H9 (cell line): ENCODE measurements around the gene STN1. TPM values are rescaled to one million over a fixed set of nuclear protein-coding genes. Genes with fewer than 3 reads are reported as not detected.

Source experiments
- DNase-seq: peaks from one replicate; pipeline ENCODE4 v3.0.0-alpha.2; 2017
- H2AFZ ChIP-seq: one replicate; pipeline ENCODE4 v1.6.1; 2013; ENCODE audit warnings: mild to moderate bottlenecking, low read length, control low read depth, moderate library complexity
- H2AK5ac ChIP-seq: 2 replicates; pipeline ENCODE4 v1.6.1; 2013; ENCODE audit warnings: low read length, control low read depth, mixed read lengths; ENCODE audit not compliant: insufficient read length
- H2BK120ac ChIP-seq: one replicate; pipeline ENCODE4 v1.6.1; 2013; ENCODE audit warnings: low read depth, mild to moderate bottlenecking, low read length, control low read depth, inconsistent platforms; ENCODE audit not compliant: poor library complexity, severe bottlenecking
- H2BK12ac ChIP-seq: 2 replicates; pipeline ENCODE4 v1.6.1; 2013; ENCODE audit warnings: low read length, control low read depth, mixed read lengths, low read depth; ENCODE audit not compliant: insufficient read length
- H2BK15ac ChIP-seq: 2 replicates; pipeline ENCODE4 v1.6.1; 2013; ENCODE audit warnings: low read depth, low read length, control low read depth
- H2BK20ac ChIP-seq: one replicate; pipeline ENCODE4 v1.6.1; 2013; ENCODE audit warnings: low read depth, mild to moderate bottlenecking, low read length, control low read depth, inconsistent platforms; ENCODE audit not compliant: poor library complexity, severe bottlenecking
- H2BK5ac ChIP-seq: 2 replicates; pipeline ENCODE4 v1.6.1; 2013; ENCODE audit warnings: low read length, control low read depth, mixed read lengths; ENCODE audit not compliant: insufficient read length
- H3K14ac ChIP-seq: 2 replicates; pipeline ENCODE4 v1.6.1; 2013; ENCODE audit warnings: low read length, control low read depth; ENCODE audit not compliant: insufficient read depth
- H3K18ac ChIP-seq: 2 replicates; pipeline ENCODE4 v1.6.1; 2013; ENCODE audit warnings: low read depth, mild to moderate bottlenecking, mixed read lengths, low read length, control low read depth; ENCODE audit not compliant: insufficient read length
- H3K23ac ChIP-seq: 2 replicates; pipeline ENCODE4 v1.6.1; 2013; ENCODE audit warnings: low read length, control low read depth, mixed read lengths, low read depth; ENCODE audit not compliant: insufficient read length
- H3K23me2 ChIP-seq: 2 replicates; pipeline ENCODE4 v1.6.1; 2013; ENCODE audit warnings: low read depth, mild to moderate bottlenecking, mixed read lengths, low read length, control low read depth; ENCODE audit not compliant: insufficient read length, poor library complexity, severe bottlenecking
- H3K27ac ChIP-seq: 2 replicates; pipeline ENCODE4 v1.5.1; 2013; ENCODE audit warnings: low read length, control low read depth, mixed read lengths, low read depth; ENCODE audit not compliant: insufficient read length
- H3K27me3 ChIP-seq: 2 replicates; pipeline ENCODE4 v1.6.1; 2013; ENCODE audit warnings: low read length, control low read depth, inconsistent platforms; ENCODE audit not compliant: insufficient read depth
- H3K4ac ChIP-seq: 2 replicates; pipeline ENCODE4 v1.6.1; 2013; ENCODE audit warnings: low read depth, mild to moderate bottlenecking, control low read depth, inconsistent platforms, low read length, moderate library complexity
- H3K4me1 ChIP-seq: 2 replicates; pipeline ENCODE4 v1.6.1; 2013; ENCODE audit warnings: low read length, control low read depth, inconsistent platforms; ENCODE audit not compliant: insufficient read depth
- H3K4me2 ChIP-seq: 2 replicates; pipeline ENCODE4 v1.6.1; 2013; ENCODE audit warnings: low read length, control low read depth, mixed read lengths; ENCODE audit not compliant: insufficient read length, insufficient read depth
- H3K56ac ChIP-seq: 2 replicates; pipeline ENCODE4 v1.6.1; 2013; ENCODE audit warnings: low read depth, mild to moderate bottlenecking, mixed read lengths, low read length, control low read depth; ENCODE audit not compliant: insufficient read length
- H3K79me1 ChIP-seq: 2 replicates; pipeline ENCODE4 v1.6.1; 2013; ENCODE audit warnings: low read depth, mild to moderate bottlenecking, moderate library complexity, low read length, control low read depth, inconsistent platforms; ENCODE audit not compliant: insufficient read depth, poor library complexity, severe bottlenecking
- H3K79me2 ChIP-seq: 2 replicates; pipeline ENCODE4 v1.6.1; 2013; ENCODE audit warnings: low read length, control low read depth, inconsistent platforms; ENCODE audit not compliant: insufficient read depth
- H3K9ac ChIP-seq: 2 replicates; pipeline ENCODE4 v1.6.1; 2013; ENCODE audit warnings: low read length, control low read depth, mixed read lengths; ENCODE audit not compliant: insufficient read length; ENCODE audit errors: extremely low read depth
- H3K9me3 ChIP-seq: one replicate; pipeline ENCODE4 v1.6.1; 2013; ENCODE audit warnings: low read depth, low read length, inconsistent platforms; ENCODE audit not compliant: control insufficient read depth
- H3T11ph ChIP-seq: one replicate; pipeline ENCODE4 v1.6.1; 2013; ENCODE audit warnings: mild to moderate bottlenecking, low read length, control low read depth, inconsistent platforms
- H4K20me1 ChIP-seq: one replicate; pipeline ENCODE4 v1.6.1; 2013; ENCODE audit not compliant: control insufficient read depth, insufficient read length, insufficient read depth
- H4K5ac ChIP-seq: 2 replicates; pipeline ENCODE4 v1.6.1; 2013; ENCODE audit warnings: low read depth, mild to moderate bottlenecking, mixed read lengths, low read length, control low read depth; ENCODE audit not compliant: insufficient read length
- H4K8ac ChIP-seq: replicated peaks from 2 replicates; pipeline ENCODE4 v1.6.1; 2013; ENCODE audit warnings: low read length, control low read depth, mixed read lengths, low read depth; ENCODE audit not compliant: insufficient read length
- H4K91ac ChIP-seq: 2 replicates; pipeline ENCODE4 v1.6.1; 2013; ENCODE audit warnings: low read depth, mild to moderate bottlenecking, moderate library complexity, mixed read lengths, low read length, control low read depth; ENCODE audit not compliant: insufficient read length
- H3K27ac Mint-ChIP-seq, 3 experiments: 2 replicates in 2 of 3; 3 replicates in 1 of 3; pipeline ENCODE4 v1.8.0; 2020 to 2021; ENCODE audit warnings: mixed read lengths in 3 of 3, mild to moderate bottlenecking in 1 of 3, moderate library complexity in 1 of 3
- H3K27me3 Mint-ChIP-seq: 2 replicates; pipeline ENCODE4 v1.8.0; 2021; ENCODE audit warnings: low read depth, mild to moderate bottlenecking, moderate library complexity, mixed read lengths
- H3K36me3 Mint-ChIP-seq, 3 experiments: 2 replicates in 2 of 3; 3 replicates in 1 of 3; pipeline ENCODE4 v1.8.0; 2020 to 2021; ENCODE audit warnings: low read depth in 3 of 3, mixed read lengths in 3 of 3; ENCODE audit not compliant: insufficient read depth in 1 of 3
- H3K4me1 Mint-ChIP-seq, 2 experiments: 2 replicates each; pipeline ENCODE4 v1.8.0; 2020; ENCODE audit warnings: mixed read lengths in 2 of 2
- H3K4me3 Mint-ChIP-seq, 2 experiments: 2 replicates in 1 of 2; 3 replicates in 1 of 2; pipeline ENCODE4 v1.8.0; 2020 to 2021; ENCODE audit warnings: mild to moderate bottlenecking in 2 of 2, mixed read lengths in 2 of 2, moderate library complexity in 1 of 2
- H3K9me3 Mint-ChIP-seq, 2 experiments: 2 replicates in 1 of 2; 3 replicates in 1 of 2; pipeline ENCODE4 v1.8.0; 2020; ENCODE audit warnings: mild to moderate bottlenecking in 2 of 2, mixed read lengths in 2 of 2, moderate library complexity in 1 of 2
- WGBS: extraction: QIAGEN DNeasy Blood & Tissue Kit; methylation state at CpG from one replicate; pipeline ENCODE4 v1.1.7; 2013; ENCODE audit warnings: missing lambda C conversion rate, low lambda C conversion rate, mixed read lengths; ENCODE audit not compliant: insufficient read length; ENCODE audit errors: extremely low coverage; 5-methylcytosine and 5-hydroxymethylcytosine counted together
- total RNA-seq: library from RNA; stranded (reverse); gene quantifications from 2 replicates; pipeline ENCODE4 v1.2.1, GENCODE V29; 2021
- TF ChIP-seq, protein P1 (sequence below): fragments of 200-600 bp; sonication (generic); conservative IDR thresholded peaks from 3 replicates; pipeline ENCODE4 v1.8.0; 2021; ENCODE audit warnings: antibody characterized with exemption, mild to moderate bottlenecking

The STN1 gene
- total RNA-seq, 1 experiment from 2014 or later = 11.3 TPM

DNA sequence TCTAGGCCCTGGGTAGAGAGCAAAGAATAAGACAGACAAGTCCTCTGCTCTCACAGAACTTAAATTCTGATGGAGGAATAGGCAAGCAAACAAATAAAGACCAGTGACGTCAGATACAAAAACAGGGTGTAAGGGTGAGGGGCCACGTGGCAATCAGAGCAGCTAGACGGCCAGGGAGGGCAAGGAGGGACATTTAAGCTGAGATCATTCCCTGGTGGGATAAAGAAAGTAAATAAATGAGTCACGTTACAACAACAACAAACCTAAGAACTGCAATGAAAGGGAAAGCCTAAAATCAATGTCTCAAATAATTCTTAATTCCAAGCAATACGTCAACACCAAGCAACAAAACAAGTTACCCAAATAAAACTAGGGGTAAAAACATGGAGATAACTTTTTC lies 21.8 kb downstream of the STN1 start:
- H2BK20ac ChIP-seq = no peak overlapping the region
- no peaks in the 10 kb centered on the region for H3K79me2 ChIP-seq
- H3K56ac ChIP-seq = no peak overlapping the region
- no peak overlapping the region for H4K5ac ChIP-seq
- H2BK15ac ChIP-seq = no peak overlapping the region
- WGBS = no CpG with 5 or more reads among the region's 5 CpGs
- no peaks in the 10 kb centered on the region for H3K9me3 ChIP-seq
- H3K14ac ChIP-seq = no peak overlapping the region
- H2AFZ ChIP-seq = no peak overlapping the region
- no peak overlapping the region for H2BK5ac ChIP-seq
- H3K4me3 Mint-ChIP-seq = no peak overlapping the region
- no peaks in the 10 kb centered on the region for H3K79me1 ChIP-seq
- H3K27me3 ChIP-seq = no peaks in the 10 kb centered on the region
- no peak overlapping the region for H4K91ac ChIP-seq
- no peak overlapping the region for H3K4ac ChIP-seq
- no peak overlapping the region for H3K27ac ChIP-seq
- H4K8ac ChIP-seq = no peak overlapping the region
- H3K4me2 ChIP-seq = no peak overlapping the region
- H2BK12ac ChIP-seq = no peak overlapping the region
- no peaks in the 10 kb centered on the region for H3K9me3 Mint-ChIP-seq
- DNase-seq = no peak
- peaks cover 0 to 11% (median 9%) of the 10 kb centered on the region in 3 experiments; a peak in 5 of 7 replicates for H3K36me3 Mint-ChIP-seq
- no peak overlapping the region for H2AK5ac ChIP-seq
- H3K9ac ChIP-seq = no peak overlapping the region
- no peaks in the 10 kb centered on the region for H3K4me1 ChIP-seq
- TF ChIP-seq, protein P1, sequence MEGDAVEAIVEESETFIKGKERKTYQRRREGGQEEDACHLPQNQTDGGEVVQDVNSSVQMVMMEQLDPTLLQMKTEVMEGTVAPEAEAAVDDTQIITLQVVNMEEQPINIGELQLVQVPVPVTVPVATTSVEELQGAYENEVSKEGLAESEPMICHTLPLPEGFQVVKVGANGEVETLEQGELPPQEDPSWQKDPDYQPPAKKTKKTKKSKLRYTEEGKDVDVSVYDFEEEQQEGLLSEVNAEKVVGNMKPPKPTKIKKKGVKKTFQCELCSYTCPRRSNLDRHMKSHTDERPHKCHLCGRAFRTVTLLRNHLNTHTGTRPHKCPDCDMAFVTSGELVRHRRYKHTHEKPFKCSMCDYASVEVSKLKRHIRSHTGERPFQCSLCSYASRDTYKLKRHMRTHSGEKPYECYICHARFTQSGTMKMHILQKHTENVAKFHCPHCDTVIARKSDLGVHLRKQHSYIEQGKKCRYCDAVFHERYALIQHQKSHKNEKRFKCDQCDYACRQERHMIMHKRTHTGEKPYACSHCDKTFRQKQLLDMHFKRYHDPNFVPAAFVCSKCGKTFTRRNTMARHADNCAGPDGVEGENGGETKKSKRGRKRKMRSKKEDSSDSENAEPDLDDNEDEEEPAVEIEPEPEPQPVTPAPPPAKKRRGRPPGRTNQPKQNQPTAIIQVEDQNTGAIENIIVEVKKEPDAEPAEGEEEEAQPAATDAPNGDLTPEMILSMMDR = no peak
- no peak overlapping the region for H2BK120ac ChIP-seq
- no peaks in the 10 kb centered on the region for H3K23me2 ChIP-seq
- peak overlapping the region in 1 of 3 experiments; percentile 54; a peak in 2 of 7 replicates for H3K27ac Mint-ChIP-seq
- H3K4me1 Mint-ChIP-seq = peaks cover 11 to 12% of the 10 kb centered on the region in 2 experiments
- no peaks in the 10 kb centered on the region for H4K20me1 ChIP-seq
- no peak overlapping the region for H3K18ac ChIP-seq
- H3K27me3 Mint-ChIP-seq = no peaks in the 10 kb centered on the region
- no peak overlapping the region for H3T11ph ChIP-seq
- H3K23ac ChIP-seq = no peak overlapping the region
